Right lobe of liver (tissue), 6 donors: ENCODE results near the gene COL27A1. TPM values are rescaled to one million over a fixed set of nuclear protein-coding genes. Genes with fewer than 3 reads are reported as not detected.
A peak's percentile ranks its signal among the peaks of the same experiment; 100 is the strongest.

Experiments
- ATAC-seq, 4 donors: fragments of 200-7000 bp; cut with Tn5 transposase; one replicate each; pipeline ENCODE4 v1.9.1; 2020; ENCODE audit warnings: mild to moderate bottlenecking in 4 of 4, moderate library complexity in 4 of 4
- DNase-seq, 3 donors: peaks; one replicate each; pipeline ENCODE4 v3.0.0-alpha.2; 2020
- H3K27ac ChIP-seq, 3 donors: fragments of 200-600 bp; one replicate each; pipeline ENCODE4 v1.8.0; 2022
- H3K27me3 ChIP-seq, 2 donors: fragments of 200-600 bp; one replicate each; pipeline ENCODE4 v1.8.0; 2022
- H3K36me3 ChIP-seq, 4 donors: fragments of 200-600 bp; sonication (generic) in 1 of 4; one replicate each; pipeline versions ENCODE4 v1.5.1 to v1.8.0; 2017 to 2022; ENCODE audit warnings: control low read depth in 1 of 4
- H3K4me1 ChIP-seq, 4 donors: fragments of 200-600 bp; sonication (generic) in 1 of 4; one replicate each; pipeline versions ENCODE4 v1.5.1 to v1.8.0; 2017 to 2022; ENCODE audit warnings: control low read depth in 1 of 4
- H3K4me3 ChIP-seq, 3 donors: fragments of 200-600 bp; one replicate each; pipeline ENCODE4 v1.8.0; 2022
- H3K9me3 ChIP-seq, 4 donors: fragments of 200-600 bp; sonication (generic) in 1 of 4; one replicate each; pipeline versions ENCODE4 v1.5.1 to v1.8.0; 2017 to 2022; ENCODE audit warnings: control low read depth in 1 of 4
- POLR2A ChIP-seq: fragments of 450-650 bp; IDR thresholded peaks from one replicate; pipeline ENCODE4 v1.6.1; 2017; ENCODE audit warnings: antibody characterized with exemption, mild to moderate bottlenecking
- WGBS: methylation state at CpG from one replicate; pipeline ENCODE4 v1.1.6; 2018; ENCODE audit warnings: low coverage, low lambda C conversion rate; ENCODE audit not compliant: insufficient coverage; ENCODE audit errors: missing lambda C conversion rate; 5-methylcytosine and 5-hydroxymethylcytosine counted together
- intact Hi-C, 2 donors: fragments of 100-400 bp; cut with DNase I; formaldehyde crosslinking; loops; one replicate each; pipeline versions ENCODE4 v1.11.2 to v1.14.1; 2022
- total RNA-seq, 6 experiments: library from RNA; depleted of rRNA in 2 of 6; stranded (reverse); fragments of >200 nt in 2 of 6; fragmentation: NEBNext Ultra II Directional in 3 of 6; extraction: Animal tissue kit (Norgen Biotek cat#: 25700) in 3 of 6; gene quantifications; one replicate each; pipeline versions ENCODE4 v1.1.0 to v1.2.4, GENCODE V29; 2016 to 2023
- TF ChIP-seq, protein P1 (sequence below), 4 donors: fragments of 200-600 bp in 3 of 4; fragments of 450-650 bp in 1 of 4; IDR thresholded peaks; one replicate each; pipeline versions ENCODE4 v1.5.1 to v1.8.0; 2016 to 2022; ENCODE audit warnings: antibody characterized with exemption in 4 of 4, mild to moderate bottlenecking in 2 of 4
- donor health status: DM: no; HTN: yes; CAD: no.
- donor health status: DM: no; HTN: no; CAD: no.
- donor health status: DM: no; HTN: no; CAD: no.
- donor health status: DM: no; HTN: yes; CAD: no.
- donor health status: DM: no; HTN: yes; CAD: no.

The COL27A1 gene
- total RNA-seq, 6 experiments from 2014 or later: 11.8 to 51.9 (median 29.3) TPM

- H3K4me1 ChIP-seq: peaks cover 0 to 30% (median 4%) of the 10 kb centered on the region in 4 donors
- ATAC-seq: no peak
- TF ChIP-seq POLR2A: no peak
- TF ChIP-seq, protein P1, sequence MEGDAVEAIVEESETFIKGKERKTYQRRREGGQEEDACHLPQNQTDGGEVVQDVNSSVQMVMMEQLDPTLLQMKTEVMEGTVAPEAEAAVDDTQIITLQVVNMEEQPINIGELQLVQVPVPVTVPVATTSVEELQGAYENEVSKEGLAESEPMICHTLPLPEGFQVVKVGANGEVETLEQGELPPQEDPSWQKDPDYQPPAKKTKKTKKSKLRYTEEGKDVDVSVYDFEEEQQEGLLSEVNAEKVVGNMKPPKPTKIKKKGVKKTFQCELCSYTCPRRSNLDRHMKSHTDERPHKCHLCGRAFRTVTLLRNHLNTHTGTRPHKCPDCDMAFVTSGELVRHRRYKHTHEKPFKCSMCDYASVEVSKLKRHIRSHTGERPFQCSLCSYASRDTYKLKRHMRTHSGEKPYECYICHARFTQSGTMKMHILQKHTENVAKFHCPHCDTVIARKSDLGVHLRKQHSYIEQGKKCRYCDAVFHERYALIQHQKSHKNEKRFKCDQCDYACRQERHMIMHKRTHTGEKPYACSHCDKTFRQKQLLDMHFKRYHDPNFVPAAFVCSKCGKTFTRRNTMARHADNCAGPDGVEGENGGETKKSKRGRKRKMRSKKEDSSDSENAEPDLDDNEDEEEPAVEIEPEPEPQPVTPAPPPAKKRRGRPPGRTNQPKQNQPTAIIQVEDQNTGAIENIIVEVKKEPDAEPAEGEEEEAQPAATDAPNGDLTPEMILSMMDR (IDR thresholded peaks at IDR 0.05): no peak
- H3K9me3 ChIP-seq: no peaks in the 10 kb centered on the region
- intact Hi-C loops: loop anchor here (5.0 to 10.0 kb wide), 3 partner anchors 47 to 148 kb away; no protein-coding TSS in a partner anchor
- DNase-seq: no peak
- H3K27me3 ChIP-seq: no peaks in the 10 kb centered on the region
- peak overlapping the region; percentile 60 to 70 (median 67) for H3K4me3 ChIP-seq
- no peaks in the 10 kb centered on the region for H3K36me3 ChIP-seq
- WGBS: 5% methylated on average over 13 of the region's 23 CpGs
- no peak overlapping the region for H3K27ac ChIP-seq
These were observed 686 bp upstream of the COL27A1 start for GRCh38 chr9:114154600-114155102.

GRCh38 chr9:114155995-114156656 is 789 bp downstream of the COL27A1 start:
- Histone ChIP-seq H3K36me3 (no peaks in the 10 kb centered on the region), H3K27ac (peak overlapping the region; percentile 67 to 87 (median 85)), H3K4me1 (peaks cover 0 to 35% (median 4%) of the 10 kb centered on the region in 4 donors), H3K9me3 (no peaks in the 10 kb centered on the region), H3K27me3 (no peaks in the 10 kb centered on the region), H3K4me3 (peak overlapping the region; percentile 60 to 70 (median 67))
- ATAC-seq (peak; percentile 28 to 51 (median 42)), DNase-seq (peak in 2 of 3 donors; percentile 60 to 66)
- TF ChIP-seq POLR2A: no peak
- TF ChIP-seq, protein P1 (IDR thresholded peaks at IDR 0.05): no peak
- intact Hi-C loops: loop anchor here (5.0 to 10.0 kb wide), 2 partner anchors 89 to 146 kb away; no protein-coding TSS in a partner anchor
- WGBS: 0% methylated on average over 9 of the region's 57 CpGs

DNA sequence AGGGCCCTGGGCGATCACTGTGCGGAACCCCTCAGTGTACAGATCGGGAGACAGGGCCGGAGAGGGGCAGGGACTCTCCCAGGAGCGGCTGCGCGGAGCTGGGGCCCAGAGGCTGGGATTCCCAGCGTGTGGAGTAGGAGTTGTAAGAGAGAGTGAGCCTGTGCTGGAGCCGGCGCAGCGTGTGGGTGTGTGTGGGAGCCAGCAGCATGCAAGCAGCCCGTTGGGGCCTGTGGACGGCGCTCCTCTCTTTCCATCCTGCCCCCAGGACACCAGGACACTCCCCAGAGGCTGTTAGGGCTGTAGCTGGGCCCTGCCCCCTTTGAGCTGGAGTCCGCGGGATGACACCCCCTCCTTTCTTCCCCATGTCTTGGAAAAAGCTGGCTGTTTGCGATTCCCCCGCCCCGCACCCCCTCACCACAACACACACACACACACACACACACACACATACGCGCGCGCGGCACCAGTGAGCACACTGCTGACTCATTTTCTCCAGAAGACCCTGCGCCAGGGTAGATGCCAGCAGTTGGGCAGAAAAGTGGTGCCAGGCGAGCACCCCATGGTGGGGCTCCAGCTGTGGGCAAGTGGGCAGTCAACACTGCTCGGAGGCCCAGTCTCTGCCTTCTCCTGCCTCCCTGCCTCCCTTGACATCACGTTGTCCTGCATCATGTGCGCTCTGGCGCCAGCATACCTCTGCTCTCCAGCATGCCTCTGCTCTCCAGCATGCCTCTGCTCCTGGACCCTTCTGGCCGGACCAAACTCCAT is 1.5 kb downstream of the COL27A1 start:
- intact Hi-C loops: loop anchor here (5.0 to 10.0 kb wide), 2 partner anchors 88 to 145 kb away; no protein-coding TSS in a partner anchor
- peak; percentile 66 to 82 (median 74) for ATAC-seq
- H3K4me3 ChIP-seq: peak overlapping the region; percentile 60 to 70 (median 67)
- H3K36me3 ChIP-seq: no peaks in the 10 kb centered on the region
- no peaks in the 10 kb centered on the region for H3K9me3 ChIP-seq
- no peaks in the 10 kb centered on the region for H3K27me3 ChIP-seq
- H3K4me1 ChIP-seq: peaks cover 0 to 39% (median 7%) of the 10 kb centered on the region in 4 donors
- peak; percentile 72 for TF ChIP-seq POLR2A
- TF ChIP-seq, protein P1 (IDR thresholded peaks at IDR 0.05): peak in 3 of 4 donors; percentile 4 to 26 (median 16)
- DNase-seq: peak; percentile 77 to 86 (median 80)
- WGBS: 32% methylated on average over 6 of the region's 31 CpGs
- peak overlapping the region; percentile 67 to 87 (median 85) for H3K27ac ChIP-seq

DNA sequence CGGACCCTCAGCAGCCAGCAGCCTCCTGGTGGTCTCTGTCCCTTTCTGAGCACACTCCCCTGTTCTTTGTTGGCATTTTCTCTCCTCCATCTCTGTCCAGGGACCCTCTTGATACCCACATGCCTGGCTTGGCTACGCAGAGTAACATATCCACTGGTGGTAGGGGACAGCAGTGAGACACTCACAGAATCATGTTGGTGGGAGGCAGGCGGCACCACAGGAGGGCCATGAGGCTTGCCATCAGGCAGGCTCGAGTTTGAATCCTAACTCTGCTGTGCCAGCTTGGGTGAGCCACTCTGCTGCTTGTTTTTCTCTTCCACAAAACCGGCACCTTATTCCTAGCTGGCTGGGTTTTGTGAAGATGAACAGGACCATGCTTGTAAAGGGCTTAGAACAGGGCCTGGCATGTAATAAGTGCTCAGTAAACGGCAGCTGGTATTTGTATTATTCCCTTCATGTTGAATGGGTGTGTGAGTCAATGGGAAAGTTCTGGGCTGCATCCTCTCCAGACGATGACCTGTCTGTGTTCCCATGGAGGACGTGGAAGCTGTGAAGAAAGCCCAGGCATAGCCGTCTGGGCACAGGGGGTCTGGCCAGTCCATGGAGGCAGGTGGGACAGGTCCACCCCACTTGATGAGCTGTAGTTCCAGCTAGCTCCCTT is 2.3 kb downstream of the COL27A1 start:
- 57% methylated on average over 5 of the region's 9 CpGs for WGBS
- no peak for TF ChIP-seq POLR2A
- TF ChIP-seq, protein P1 (IDR thresholded peaks at IDR 0.05): no peak

More for the DNA sequence above, 2.3 kb downstream of the COL27A1 start:
- Histone ChIP-seq H3K9me3 (no peaks in the 10 kb centered on the region), H3K27ac (peak overlapping the region in 2 of 3 donors; percentile 15 to 87), H3K4me3 (no peak overlapping the region), H3K27me3 (no peaks in the 10 kb centered on the region), H3K36me3 (no peaks in the 10 kb centered on the region), H3K4me1 (peaks cover 0 to 44% (median 11%) of the 10 kb centered on the region in 4 donors)
- ATAC-seq: no peak
- intact Hi-C loops: loop anchor here (5.0 to 10.0 kb wide), 2 partner anchors 87 to 145 kb away; no protein-coding TSS in a partner anchor
- DNase-seq: no peak
